HPDE6-E6E7 (cell line): Measurements from ENCODE around the gene CYP17A1.

Source experiments
- DNase-seq: peaks from one replicate; pipeline ENCODE4 v3.0.0; 2011; ENCODE audit warnings: missing footprints; ENCODE audit errors: extremely low spot score

Gene CYP17A1

DNA sequence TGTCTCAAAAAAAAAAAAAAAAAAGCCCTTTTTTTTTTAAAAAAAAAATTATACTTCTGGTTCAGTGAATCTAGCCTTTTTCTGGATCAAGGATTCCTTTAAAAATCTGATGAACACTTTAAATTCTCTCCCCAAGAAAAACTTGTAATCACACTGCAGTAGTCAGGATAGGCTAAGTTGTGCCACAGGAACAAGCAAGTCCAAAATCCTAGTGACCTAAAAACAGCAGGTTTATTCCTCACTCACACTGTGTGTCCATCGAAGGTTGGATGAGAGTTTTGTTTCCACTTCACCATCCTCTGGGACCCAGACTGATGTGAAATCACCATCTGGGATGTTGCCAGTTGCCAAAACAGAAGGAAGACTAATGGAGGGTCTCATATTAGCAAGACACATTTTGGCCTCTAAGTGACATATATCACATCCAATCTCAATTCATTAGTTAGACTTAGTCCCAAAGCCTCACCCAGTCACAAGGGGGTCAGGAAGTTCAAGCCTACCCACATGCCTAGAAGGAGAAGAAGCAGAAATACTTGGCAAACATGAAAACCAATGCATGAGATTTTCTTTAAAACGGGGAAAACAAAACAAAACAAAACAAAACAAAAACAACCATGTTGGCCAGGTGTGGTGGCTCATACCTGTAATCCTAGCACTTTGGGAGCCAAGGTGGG is 32.7 kb downstream of the CYP17A1 start:
- DNase-seq, result no peak

- DNase-seq, result no peak
These were observed 34.2 kb downstream of the CYP17A1 start for GRCh38 chr10:102802920-102803534.

GRCh38 chr10:102801978-102802377 is 35.2 kb downstream of the CYP17A1 start:
- DNase-seq, result no peak

- no peak for DNase-seq
These were observed 35.7 kb downstream of the CYP17A1 start for GRCh38 chr10:102801496-102801895.

- DNase-seq, result no peak
These were observed 36.4 kb downstream of the CYP17A1 start for GRCh38 chr10:102800611-102801335.

DNA sequence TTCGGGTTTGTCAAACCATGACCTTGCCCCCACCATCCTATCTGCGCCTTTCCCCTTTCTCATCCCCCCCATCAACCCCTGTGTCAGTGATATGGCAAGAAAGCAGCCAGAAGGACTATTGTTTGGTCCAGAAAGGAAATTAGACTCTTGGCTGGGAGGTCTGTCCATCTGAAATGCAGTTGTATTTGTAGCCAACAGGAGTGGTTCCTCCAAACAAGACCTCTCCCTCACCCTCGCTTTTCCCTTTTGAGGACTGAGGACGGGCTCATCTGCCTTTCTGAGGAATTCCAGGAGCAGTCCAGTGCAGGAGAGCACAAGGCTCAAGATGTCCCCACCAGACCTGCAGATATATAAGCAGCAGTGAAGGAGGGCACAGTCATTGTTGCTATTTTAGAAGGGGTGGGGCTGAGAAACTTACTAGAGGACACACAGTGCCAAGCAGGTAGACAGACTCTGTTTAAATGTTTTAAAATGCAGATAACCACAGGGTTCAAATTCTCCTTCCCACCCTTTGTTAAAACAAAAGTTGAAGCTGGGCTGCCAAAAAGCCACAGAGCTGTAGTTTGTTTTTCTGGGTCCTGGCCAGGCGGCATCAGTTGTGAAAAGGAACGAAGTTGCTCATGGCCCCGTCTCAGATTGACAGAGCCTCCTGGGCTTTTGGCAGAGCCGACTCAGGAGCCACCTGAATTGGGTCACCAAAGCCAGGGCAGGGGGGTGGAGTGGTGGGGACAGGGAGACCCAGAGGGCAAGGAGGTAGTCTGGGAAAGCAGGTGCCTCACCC is 37.3 kb downstream of the CYP17A1 start:
- no peak for DNase-seq

DNA sequence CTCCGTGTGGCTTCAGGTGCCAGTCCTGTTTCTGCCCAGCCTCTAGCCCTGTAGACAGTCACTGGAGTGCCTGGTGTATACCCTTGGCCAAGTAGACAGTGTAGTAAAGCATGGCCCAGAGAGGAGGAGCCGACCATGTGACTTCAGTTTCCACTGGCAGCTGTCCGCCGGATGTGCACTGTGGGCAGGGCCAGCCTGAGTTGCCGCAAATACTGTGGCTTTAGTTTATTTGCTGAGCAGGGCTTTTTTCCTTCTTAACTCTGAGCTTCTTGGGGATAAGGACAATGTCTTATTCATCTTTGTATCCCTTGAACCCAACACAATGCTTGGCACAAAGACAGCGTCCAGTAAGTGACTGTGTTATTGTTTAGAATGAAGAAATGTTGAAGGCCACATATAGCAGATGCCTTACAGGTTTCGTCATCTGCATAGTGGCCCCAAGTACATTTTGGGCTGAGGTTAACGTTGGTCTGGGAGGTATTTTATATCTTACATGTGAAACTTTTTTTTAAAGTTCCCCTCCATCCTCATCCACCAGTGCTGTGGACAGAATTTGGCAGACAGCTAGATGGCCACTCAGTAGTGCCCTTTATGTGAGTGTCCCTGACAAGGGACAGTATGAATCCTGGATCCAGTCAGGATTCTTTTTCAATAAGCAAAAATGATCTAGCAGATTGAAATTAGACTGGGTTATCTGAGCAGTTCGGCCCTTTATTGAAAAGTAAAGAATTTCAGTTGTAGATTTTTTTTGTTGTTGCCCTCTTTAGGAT is 40.6 kb downstream of the CYP17A1 start:
- no peak for DNase-seq

GRCh38 chr10:102795453-102796406 is 41.5 kb downstream of the CYP17A1 start:
- no peak for DNase-seq

GRCh38 chr10:102791754-102792395 is 45.3 kb downstream of the CYP17A1 start:
- DNase-seq, result no peak

GRCh38 chr10:102785818-102786217 is 51.4 kb downstream of the CYP17A1 start:
- DNase-seq, result no peak

- DNase-seq, result no peak
These were observed 53.6 kb downstream of the CYP17A1 start for GRCh38 chr10:102783568-102783967.

GRCh38 chr10:102782673-102783551 is 54.3 kb downstream of the CYP17A1 start:
- no peak for DNase-seq

- DNase-seq, result no peak
These were observed 55.2 kb downstream of the CYP17A1 start for GRCh38 chr10:102781921-102782557.

DNA sequence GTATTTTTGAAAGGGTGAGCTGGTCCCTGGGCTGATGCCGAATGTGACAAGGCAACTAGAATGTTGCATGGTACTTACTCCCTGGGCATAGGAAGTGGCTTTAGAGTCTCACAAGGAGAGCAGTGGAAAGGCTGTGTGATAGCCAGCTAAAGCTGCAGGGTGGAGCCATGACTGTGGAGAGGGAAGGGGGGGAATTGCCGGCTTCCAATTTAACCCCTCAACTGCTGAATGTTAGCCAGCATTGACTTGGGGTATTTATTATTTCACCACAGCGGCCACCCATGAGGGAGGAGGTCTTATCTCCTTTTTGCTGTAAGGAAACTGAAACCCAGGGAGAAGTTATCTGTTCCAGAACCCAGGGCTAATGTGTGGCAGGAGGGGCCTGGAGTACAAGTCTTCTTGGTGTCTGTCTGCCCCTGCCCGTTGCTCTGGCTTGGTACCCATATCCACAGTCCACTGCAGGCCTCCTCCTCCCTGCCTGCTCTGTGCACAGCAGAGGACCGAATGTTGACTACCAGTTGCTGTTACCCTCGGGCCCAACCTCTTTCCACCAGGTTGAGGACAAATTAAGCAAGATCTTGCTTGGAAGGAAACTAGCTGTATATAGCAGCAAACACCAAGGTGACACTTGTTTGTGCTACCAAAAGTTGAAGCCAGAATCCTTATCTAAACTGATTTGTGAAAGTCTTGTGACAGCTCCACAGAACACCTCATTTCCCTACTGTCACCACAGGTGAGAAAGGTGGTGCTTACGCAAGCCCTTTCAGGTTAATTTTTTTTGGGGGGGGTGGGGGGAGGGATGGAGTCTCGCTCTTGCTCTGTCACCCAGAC is 55.9 kb downstream of the CYP17A1 start:
- DNase-seq, result no peak
